ES-I3 (cell line): ENCODE measurements around the gene DVL2.

Source experiments
- H3K36me3 ChIP-seq: 2 replicates; pipeline ENCODE4 v1.6.1; 2013; ENCODE audit warnings: mild to moderate bottlenecking, low read length, control low read depth, moderate library complexity; ENCODE audit not compliant: insufficient read depth
- H3K4me1 ChIP-seq: 2 replicates; pipeline ENCODE4 v1.6.1; 2013; ENCODE audit warnings: mild to moderate bottlenecking, control low read depth, low read length; ENCODE audit not compliant: insufficient read depth
- H3K9ac ChIP-seq: 2 replicates; pipeline ENCODE4 v1.6.1; 2013; ENCODE audit warnings: low read depth, mild to moderate bottlenecking, low read length, moderate library complexity
- H3K9me3 ChIP-seq: 2 replicates; pipeline ENCODE4 v1.6.1; 2013; ENCODE audit warnings: mild to moderate bottlenecking, low read length, moderate library complexity; ENCODE audit not compliant: control insufficient read depth, insufficient read depth

The DVL2 gene

GRCh38 chr17:7236808-7237207 is 2.5 kb upstream of the DVL2 start:
- Histone ChIP-seq H3K9me3 (no peaks in the 10 kb centered on the region), H3K9ac (no peak overlapping the region), H3K4me1 (peaks cover 23% of the 10 kb centered on the region), H3K36me3 (peaks cover 10% of the 10 kb centered on the region)

- H3K36me3 ChIP-seq = peaks cover 10% of the 10 kb centered on the region
- no peaks in the 10 kb centered on the region for H3K9me3 ChIP-seq
- H3K9ac ChIP-seq = no peak overlapping the region
- peaks cover 17% of the 10 kb centered on the region for H3K4me1 ChIP-seq
These were observed 1.7 kb upstream of the DVL2 start for GRCh38 chr17:7235693-7236665.

GRCh38 chr17:7233701-7234082 is 625 bp downstream of the DVL2 start:
- peaks cover 15% of the 10 kb centered on the region for H3K36me3 ChIP-seq
- H3K9ac ChIP-seq = peak overlapping the region; percentile 98

GRCh38 chr17:7232114-7232513 is 2.2 kb downstream of the DVL2 start:
- Histone ChIP-seq H3K9ac (no peak overlapping the region; the same call in 1 of the 2 replicates), H3K9me3 (no peaks in the 10 kb centered on the region), H3K4me1 (peaks cover 6% of the 10 kb centered on the region), H3K36me3 (peaks cover 22% of the 10 kb centered on the region)

More at GRCh38 chr17:7233701-7234082, 625 bp downstream of the DVL2 start:
- H3K9me3 ChIP-seq = no peaks in the 10 kb centered on the region
- H3K4me1 ChIP-seq = peaks cover 10% of the 10 kb centered on the region

GRCh38 chr17:7229504-7229903 is 4.8 kb downstream of the DVL2 start:
- H3K36me3 ChIP-seq = peaks cover 15% of the 10 kb centered on the region; the same call in 1 of the 2 replicates

GRCh38 chr17:7228920-7229319 is 5.4 kb downstream of the DVL2 start:
- H3K9me3 ChIP-seq = no peaks in the 10 kb centered on the region
- peaks cover 4% of the 10 kb centered on the region; the same call in 1 of the 2 replicates for H3K4me1 ChIP-seq
- H3K9ac ChIP-seq = no peak overlapping the region
- peaks cover 16% of the 10 kb centered on the region; the same call in 1 of the 2 replicates for H3K36me3 ChIP-seq

More at GRCh38 chr17:7229504-7229903, 4.8 kb downstream of the DVL2 start:
- H3K4me1 ChIP-seq = peaks cover 4% of the 10 kb centered on the region; the same call in 1 of the 2 replicates
- no peak overlapping the region for H3K9ac ChIP-seq
- H3K9me3 ChIP-seq = no peaks in the 10 kb centered on the region

GRCh38 chr17:7226721-7227710 is 7.3 kb downstream of the DVL2 start:
- Histone ChIP-seq H3K9ac (no peak overlapping the region), H3K4me1 (peaks cover 2% of the 10 kb centered on the region; the same call in 1 of the 2 replicates), H3K9me3 (no peaks in the 10 kb centered on the region), H3K36me3 (peaks cover 22% of the 10 kb centered on the region; the same call in 1 of the 2 replicates)

GRCh38 chr17:7225711-7226331 is 8.5 kb downstream of the DVL2 start:
- Histone ChIP-seq H3K4me1 (no peaks in the 10 kb centered on the region; the same call in 1 of the 2 replicates), H3K9ac (no peak overlapping the region), H3K36me3 (peaks cover 22% of the 10 kb centered on the region; the same call in 1 of the 2 replicates), H3K9me3 (no peaks in the 10 kb centered on the region)

- Histone ChIP-seq H3K9me3 (no peaks in the 10 kb centered on the region), H3K4me1 (no peaks in the 10 kb centered on the region; the same call in 1 of the 2 replicates), H3K36me3 (peaks cover 17% of the 10 kb centered on the region; the same call in 1 of the 2 replicates), H3K9ac (no peak overlapping the region)
These were observed 9.6 kb downstream of the DVL2 start for GRCh38 chr17:7224661-7225111.

GRCh38 chr17:7224110-7224509 is 10.2 kb downstream of the DVL2 start:
- H3K9ac ChIP-seq = no peak overlapping the region
- H3K9me3 ChIP-seq = no peaks in the 10 kb centered on the region
- no peaks in the 10 kb centered on the region; the same call in 1 of the 2 replicates for H3K4me1 ChIP-seq
- H3K36me3 ChIP-seq = peaks cover 17% of the 10 kb centered on the region; the same call in 1 of the 2 replicates

- Histone ChIP-seq H3K9ac (no peak overlapping the region), H3K9me3 (no peaks in the 10 kb centered on the region), H3K36me3 (peaks cover 15% of the 10 kb centered on the region; the same call in 1 of the 2 replicates), H3K4me1 (peaks cover 4% of the 10 kb centered on the region; the same call in 1 of the 2 replicates)
These were observed 10.9 kb downstream of the DVL2 start for GRCh38 chr17:7223375-7223774.

GRCh38 chr17:7222972-7223292 is 11.4 kb downstream of the DVL2 start:
- peaks cover 11% of the 10 kb centered on the region; the same call in 1 of the 2 replicates for H3K36me3 ChIP-seq
- H3K4me1 ChIP-seq = peaks cover 7% of the 10 kb centered on the region; the same call in 1 of the 2 replicates
- H3K9me3 ChIP-seq = no peaks in the 10 kb centered on the region
- H3K9ac ChIP-seq = no peak overlapping the region

GRCh38 chr17:7222093-7222971 is 12.0 kb downstream of the DVL2 start:
- peaks cover 10% of the 10 kb centered on the region; the same call in 1 of the 2 replicates for H3K36me3 ChIP-seq
- H3K9ac ChIP-seq = no peak overlapping the region
- no peaks in the 10 kb centered on the region for H3K9me3 ChIP-seq
- peaks cover 7% of the 10 kb centered on the region; the same call in 1 of the 2 replicates for H3K4me1 ChIP-seq
